EL (cell line): ENCODE results near the gene PMVK.

Source experiments
- DNase-seq: peaks from one replicate; pipeline ENCODE4 v3.0.0-alpha.2; 2016

Gene PMVK

DNA sequence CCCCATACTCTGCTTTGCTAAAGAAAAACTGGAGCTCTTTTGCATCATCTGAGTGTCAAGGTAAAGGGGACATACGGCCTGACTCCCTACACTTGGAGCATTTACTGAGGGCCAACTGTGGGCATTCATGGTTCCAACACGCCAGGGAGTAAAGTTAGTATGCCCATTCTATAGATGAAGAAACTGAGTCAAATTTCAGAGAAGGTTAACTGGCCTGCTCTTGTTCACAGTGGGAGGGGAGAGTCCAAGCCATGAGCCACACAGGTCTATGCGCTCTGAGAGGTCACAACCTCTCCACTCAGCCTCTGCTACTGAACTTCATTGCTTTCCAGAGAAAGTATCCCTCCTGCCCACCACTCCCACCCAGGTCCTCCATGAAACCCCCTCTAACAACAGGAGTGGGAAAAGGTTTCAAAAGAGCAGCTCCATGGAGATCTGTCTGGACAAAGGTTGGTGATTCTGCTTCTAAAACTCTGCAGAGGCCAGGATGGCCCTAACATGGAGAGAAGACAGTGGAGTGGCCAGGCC is 59.6 kb downstream of the PMVK start:
- DNase-seq = no peak
